OCI-LY3 (cell line): Measurements from ENCODE around the gene DNAJC7.

Experiments
- H2AFZ ChIP-seq: fragments of 200-600, 300-600 bp; shearing (Covaris generic); 2 replicates; pipeline ENCODE4 v1.6.0; 2014; ENCODE audit warnings: antibody characterized with exemption, low read depth, low read length
- H3K27ac ChIP-seq: fragments of 200-600, 300-600 bp; sonication (generic); 2 replicates; pipeline ENCODE4 v1.5.1; 2014; ENCODE audit warnings: mild to moderate bottlenecking, low read length, moderate library complexity, mixed read lengths
- H3K27me3 ChIP-seq: fragments of 200-600, 300-600 bp; sonication (generic); 2 replicates; pipeline ENCODE4 v1.6.1; 2014; ENCODE audit warnings: low read depth, low read length, mixed read lengths
- H3K36me3 ChIP-seq: fragments of 200-600, 300-600 bp; sonication (generic); replicated peaks from 2 replicates; pipeline ENCODE3; 2014; ENCODE audit warnings: low read depth, low read length, mixed read lengths
- H3K4me1 ChIP-seq: fragments of 300-600, 200-600 bp; sonication (generic); 2 replicates; pipeline ENCODE4 v1.6.1; 2014; ENCODE audit warnings: low read length, mixed read lengths
- H3K4me2 ChIP-seq: fragments of 200-600, 300-600 bp; sonication (generic); 2 replicates; pipeline ENCODE4 v1.6.1; 2014; ENCODE audit warnings: low read length, mixed read lengths
- H3K4me3 ChIP-seq: fragments of 300-600, 200-600 bp; sonication (generic); 2 replicates; pipeline ENCODE4 v1.5.1; 2014; ENCODE audit warnings: antibody characterized with exemption, mild to moderate bottlenecking, low read length, moderate library complexity
- H3K79me2 ChIP-seq: fragments of 300-600, 200-600 bp; shearing (Covaris generic); 2 replicates; pipeline ENCODE4 v1.6.1; 2014; ENCODE audit warnings: mild to moderate bottlenecking, low read length, mixed read lengths
- H3K9ac ChIP-seq: fragments of 300-600, 200-600 bp; shearing (Covaris generic); 2 replicates; pipeline ENCODE4 v1.6.0; 2014; ENCODE audit warnings: mild to moderate bottlenecking, low read length, moderate library complexity
- H3K9me3 ChIP-seq: fragments of 200-600, 300-600 bp; shearing (Covaris generic); 2 replicates; pipeline ENCODE4 v1.6.1; 2014; ENCODE audit warnings: low read length, mixed read lengths; ENCODE audit not compliant: insufficient read depth
- H4K20me1 ChIP-seq: fragments of 200-600, 300-600 bp; sonication (generic); 2 replicates; pipeline ENCODE4 v1.6.1; 2016; ENCODE audit warnings: low read length, mixed read lengths; ENCODE audit not compliant: insufficient read depth
- EZH2phosphoT487 ChIP-seq: fragments of 200-600 bp; shearing (Covaris generic); IDR thresholded peaks from 2 replicates; pipeline ENCODE4 v1.6.1; 2018; ENCODE audit warnings: antibody characterized with exemption, mixed run types, low read depth
- TF ChIP-seq, protein P1 (sequence below): fragments of 200-600, 300-600 bp; sonication (generic); IDR thresholded peaks from 2 replicates; pipeline ENCODE4 v1.5.1; 2014; ENCODE audit warnings: antibody characterized with exemption, low read length, low read depth

Gene DNAJC7

DNA sequence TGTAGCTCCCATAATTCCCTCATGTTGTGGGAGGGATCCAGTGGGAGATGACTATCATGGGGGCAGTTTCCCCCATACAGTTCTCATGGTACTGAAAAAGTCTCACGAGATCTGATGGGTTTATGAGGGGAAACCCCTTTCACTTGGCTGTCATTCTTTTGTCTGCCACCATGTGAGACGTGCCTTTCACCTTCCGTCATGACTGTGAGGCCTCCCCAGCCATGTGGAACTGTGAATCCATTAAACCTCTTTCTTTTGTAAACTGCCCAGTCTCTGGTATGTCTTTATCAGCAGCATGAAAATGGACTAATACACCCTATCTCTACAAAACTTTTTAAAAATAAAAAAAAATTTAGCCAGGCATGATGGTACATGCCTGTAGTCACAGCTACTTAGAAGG is 39.4 kb upstream of the DNAJC7 start:
- Histone ChIP-seq H3K4me3 (no peak overlapping the region), H3K27ac (no peak overlapping the region), H2AFZ (no peak overlapping the region), H3K9ac (no peak overlapping the region), H3K9me3 (peaks cover 6% of the 10 kb centered on the region; the same call in 1 of the 2 replicates), H3K27me3 (no peaks in the 10 kb centered on the region), H3K4me2 (no peak overlapping the region), H3K4me1 (peaks cover 12% of the 10 kb centered on the region; the same call in 1 of the 2 replicates), H4K20me1 (peaks cover 49% of the 10 kb centered on the region), H3K79me2 (peaks cover 19% of the 10 kb centered on the region; the same call in 1 of the 2 replicates), H3K36me3 (peaks cover 72% of the 10 kb centered on the region)
- TF ChIP-seq, protein P1, sequence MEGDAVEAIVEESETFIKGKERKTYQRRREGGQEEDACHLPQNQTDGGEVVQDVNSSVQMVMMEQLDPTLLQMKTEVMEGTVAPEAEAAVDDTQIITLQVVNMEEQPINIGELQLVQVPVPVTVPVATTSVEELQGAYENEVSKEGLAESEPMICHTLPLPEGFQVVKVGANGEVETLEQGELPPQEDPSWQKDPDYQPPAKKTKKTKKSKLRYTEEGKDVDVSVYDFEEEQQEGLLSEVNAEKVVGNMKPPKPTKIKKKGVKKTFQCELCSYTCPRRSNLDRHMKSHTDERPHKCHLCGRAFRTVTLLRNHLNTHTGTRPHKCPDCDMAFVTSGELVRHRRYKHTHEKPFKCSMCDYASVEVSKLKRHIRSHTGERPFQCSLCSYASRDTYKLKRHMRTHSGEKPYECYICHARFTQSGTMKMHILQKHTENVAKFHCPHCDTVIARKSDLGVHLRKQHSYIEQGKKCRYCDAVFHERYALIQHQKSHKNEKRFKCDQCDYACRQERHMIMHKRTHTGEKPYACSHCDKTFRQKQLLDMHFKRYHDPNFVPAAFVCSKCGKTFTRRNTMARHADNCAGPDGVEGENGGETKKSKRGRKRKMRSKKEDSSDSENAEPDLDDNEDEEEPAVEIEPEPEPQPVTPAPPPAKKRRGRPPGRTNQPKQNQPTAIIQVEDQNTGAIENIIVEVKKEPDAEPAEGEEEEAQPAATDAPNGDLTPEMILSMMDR, result no peak
- no peak for TF ChIP-seq EZH2phosphoT487

DNA sequence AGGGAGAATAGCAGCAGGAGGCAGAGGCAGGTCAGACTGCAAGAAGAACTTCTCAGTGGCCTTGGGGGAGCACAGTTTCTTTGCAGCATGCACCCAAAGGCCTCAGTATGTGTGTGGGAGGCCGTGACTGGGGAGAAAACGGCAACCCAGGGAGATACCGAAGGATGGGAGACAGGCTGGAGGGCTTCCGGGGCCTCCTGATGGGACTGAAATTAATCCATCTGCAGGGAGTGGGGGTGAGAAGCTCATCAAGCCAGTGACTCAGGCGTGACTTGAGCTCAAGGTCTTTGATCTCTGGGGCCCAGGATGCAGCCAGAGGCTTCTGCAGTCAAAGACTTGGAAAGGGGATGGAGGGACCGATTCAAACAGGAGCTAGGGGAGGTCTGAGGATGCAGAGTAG is 38.3 kb upstream of the DNAJC7 start:
- Histone ChIP-seq H3K4me1 (peaks cover 12% of the 10 kb centered on the region; the same call in 1 of the 2 replicates), H3K4me2 (no peak overlapping the region), H2AFZ (no peak overlapping the region), H4K20me1 (peaks cover 57% of the 10 kb centered on the region), H3K27me3 (no peaks in the 10 kb centered on the region), H3K79me2 (peaks cover 28% of the 10 kb centered on the region; the same call in 1 of the 2 replicates), H3K36me3 (peaks cover 69% of the 10 kb centered on the region), H3K9me3 (peaks cover 6% of the 10 kb centered on the region; the same call in 1 of the 2 replicates), H3K4me3 (no peak overlapping the region), H3K9ac (no peak overlapping the region), H3K27ac (no peak overlapping the region)
- no peak for TF ChIP-seq EZH2phosphoT487
- TF ChIP-seq, protein P1, result no peak

DNA sequence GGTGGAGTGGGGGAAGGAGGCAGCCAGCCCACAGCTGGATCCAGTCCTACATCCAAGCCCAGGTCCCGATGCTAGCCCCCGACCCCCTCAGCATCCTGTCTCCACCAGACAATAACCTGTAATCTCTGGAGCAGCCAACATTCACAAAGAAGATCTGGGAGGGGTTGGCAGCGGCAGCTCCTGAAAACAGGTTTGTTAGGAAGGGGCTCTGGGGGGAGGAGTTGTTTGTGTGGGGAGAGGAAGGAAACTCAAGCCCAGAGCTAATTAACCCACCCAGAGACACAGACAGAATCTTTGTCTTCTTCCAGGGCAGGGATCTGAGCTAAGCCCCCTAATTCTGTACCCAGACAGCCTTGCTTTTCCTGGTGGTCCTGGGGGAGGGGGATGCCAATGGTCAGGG is 37.8 kb upstream of the DNAJC7 start:
- Histone ChIP-seq H3K9ac (no peak overlapping the region), H3K4me2 (no peak overlapping the region), H4K20me1 (peaks cover 56% of the 10 kb centered on the region), H3K27ac (no peak overlapping the region), H3K4me3 (no peak overlapping the region), H3K36me3 (peaks cover 65% of the 10 kb centered on the region), H3K27me3 (no peaks in the 10 kb centered on the region), H3K79me2 (peaks cover 28% of the 10 kb centered on the region; the same call in 1 of the 2 replicates), H3K9me3 (peaks cover 6% of the 10 kb centered on the region; the same call in 1 of the 2 replicates), H2AFZ (no peak overlapping the region), H3K4me1 (peaks cover 12% of the 10 kb centered on the region; the same call in 1 of the 2 replicates)
- TF ChIP-seq, protein P1, result no peak
- no peak for TF ChIP-seq EZH2phosphoT487

DNA sequence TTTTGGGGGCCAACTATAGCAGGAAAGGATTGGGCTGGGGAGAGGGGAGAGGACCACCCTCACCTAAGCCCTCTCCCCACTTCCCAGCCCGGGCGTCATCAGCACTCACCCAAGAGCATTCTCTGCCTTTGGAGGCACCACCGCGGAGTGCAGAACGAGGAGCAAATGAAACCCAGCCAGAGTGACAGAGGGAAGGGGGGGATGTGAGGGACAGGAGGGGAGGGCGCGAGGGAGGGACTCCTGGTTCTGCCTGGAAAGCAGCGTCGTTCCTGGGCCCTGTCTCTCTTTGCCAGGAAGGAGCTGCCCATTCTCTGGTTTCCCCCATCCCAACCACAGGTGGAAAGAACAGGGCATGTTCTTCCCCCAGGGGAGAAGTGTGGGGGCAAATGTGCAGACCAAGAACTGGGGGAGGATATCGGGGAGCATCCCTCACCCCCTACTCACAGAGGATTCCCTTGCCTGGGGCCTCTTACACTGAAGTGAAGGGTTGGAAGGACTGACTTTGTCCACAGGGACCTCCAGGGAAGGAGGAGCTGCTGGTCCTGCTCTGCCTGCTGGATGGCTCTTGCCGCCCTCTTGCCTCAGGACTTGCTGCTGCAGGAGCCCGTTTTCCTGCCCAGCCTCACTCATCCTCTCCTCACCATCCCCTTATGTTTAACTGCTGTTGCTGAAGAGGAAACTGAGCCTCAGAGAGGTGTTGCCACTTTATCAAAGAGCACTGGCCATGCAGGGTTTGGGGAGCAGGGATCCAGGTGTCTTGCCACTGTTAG is 36.7 kb upstream of the DNAJC7 start:
- H3K27me3 ChIP-seq, result no peaks in the 10 kb centered on the region
- no peak overlapping the region for H3K4me3 ChIP-seq
- TF ChIP-seq, protein P1, result no peak
- no peak for TF ChIP-seq EZH2phosphoT487
- peaks cover 6% of the 10 kb centered on the region; the same call in 1 of the 2 replicates for H3K9me3 ChIP-seq
- no peak overlapping the region for H2AFZ ChIP-seq
- H3K27ac ChIP-seq, result no peak overlapping the region
- peaks cover 35% of the 10 kb centered on the region; the same call in 1 of the 2 replicates for H3K79me2 ChIP-seq
- H3K36me3 ChIP-seq, result peaks cover 58% of the 10 kb centered on the region
- peaks cover 67% of the 10 kb centered on the region for H4K20me1 ChIP-seq
- H3K4me2 ChIP-seq, result no peak overlapping the region
- H3K9ac ChIP-seq, result no peak overlapping the region
- H3K4me1 ChIP-seq, result peaks cover 12% of the 10 kb centered on the region; the same call in 1 of the 2 replicates
